AG04450 (cell line): ENCODE measurements around the gene ADAMTS17. TPM values are rescaled to one million over a fixed set of nuclear protein-coding genes. Genes with fewer than 3 reads are reported as not detected.

ENCODE experiments used
- CTCF ChIA-PET: fragments of 300-600, 350-600 bp; formaldehyde crosslinking; extraction: SDS; loops from one replicate; lab custom pipeline; 2022; ENCODE audit warnings: antibody characterized with exemption, inconsistent platforms; lab: Charles Lee
- POLR2A ChIA-PET: fragments of 350-600 bp; formaldehyde crosslinking; extraction: SDS; loops from one replicate; lab custom pipeline; 2021; ENCODE audit warnings: antibody characterized with exemption, inconsistent platforms; lab: Yijun Ruan, JAX
- DNase-seq: peaks from one replicate; pipeline ENCODE4 v3.0.0-alpha.2; 2011; ENCODE audit warnings: low read depth, low spot score
- H3K27ac ChIP-seq: one replicate; pipeline ENCODE4 v1.5.1; 2012; ENCODE audit warnings: low read depth, low read length, control low read depth
- H3K27me3 ChIP-seq: one replicate; pipeline ENCODE4 v1.6.0; 2012; ENCODE audit warnings: low read length; ENCODE audit not compliant: control insufficient read depth, insufficient read depth
- H3K4me3 ChIP-seq: 2 replicates; pipeline ENCODE4 v1.5.1; 2011; ENCODE audit warnings: mild to moderate bottlenecking, low read depth, low read length, control low read depth
- H3K9me3 ChIP-seq: 2 replicates; pipeline ENCODE4 v1.5.1; 2012; ENCODE audit warnings: low read length; ENCODE audit not compliant: control insufficient read depth, insufficient read depth
- polyA plus RNA-seq: library from polyadenylated mRNA; depleted of rRNA; stranded (reverse); fragments of >200 nt; gene quantifications from 2 replicates; pipeline ENCODE4 v1.2.3, GENCODE V29; 2011
- TF ChIP-seq, protein P1 (sequence below): IDR thresholded peaks from 2 replicates; pipeline ENCODE4 v1.5.1; 2011; ENCODE audit warnings: low read depth, low read length, control low read depth, inconsistent platforms

The ADAMTS17 gene
- polyA plus RNA-seq, 1 experiment, result 0.06 TPM

- H3K27ac ChIP-seq, result no peak overlapping the region
- DNase-seq, result no peak
- TF ChIP-seq, protein P1, sequence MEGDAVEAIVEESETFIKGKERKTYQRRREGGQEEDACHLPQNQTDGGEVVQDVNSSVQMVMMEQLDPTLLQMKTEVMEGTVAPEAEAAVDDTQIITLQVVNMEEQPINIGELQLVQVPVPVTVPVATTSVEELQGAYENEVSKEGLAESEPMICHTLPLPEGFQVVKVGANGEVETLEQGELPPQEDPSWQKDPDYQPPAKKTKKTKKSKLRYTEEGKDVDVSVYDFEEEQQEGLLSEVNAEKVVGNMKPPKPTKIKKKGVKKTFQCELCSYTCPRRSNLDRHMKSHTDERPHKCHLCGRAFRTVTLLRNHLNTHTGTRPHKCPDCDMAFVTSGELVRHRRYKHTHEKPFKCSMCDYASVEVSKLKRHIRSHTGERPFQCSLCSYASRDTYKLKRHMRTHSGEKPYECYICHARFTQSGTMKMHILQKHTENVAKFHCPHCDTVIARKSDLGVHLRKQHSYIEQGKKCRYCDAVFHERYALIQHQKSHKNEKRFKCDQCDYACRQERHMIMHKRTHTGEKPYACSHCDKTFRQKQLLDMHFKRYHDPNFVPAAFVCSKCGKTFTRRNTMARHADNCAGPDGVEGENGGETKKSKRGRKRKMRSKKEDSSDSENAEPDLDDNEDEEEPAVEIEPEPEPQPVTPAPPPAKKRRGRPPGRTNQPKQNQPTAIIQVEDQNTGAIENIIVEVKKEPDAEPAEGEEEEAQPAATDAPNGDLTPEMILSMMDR, result no peak
- CTCF ChIA-PET, result no interaction called here
- H3K4me3 ChIP-seq, result no peak overlapping the region
- POLR2A ChIA-PET, result no interaction called here
- no peaks in the 10 kb centered on the region for H3K27me3 ChIP-seq
- H3K9me3 ChIP-seq, result peaks cover 48% of the 10 kb centered on the region
Observed at GRCh38 chr15:100265641-100266035, 76.1 kb downstream of the ADAMTS17 start.

DNA sequence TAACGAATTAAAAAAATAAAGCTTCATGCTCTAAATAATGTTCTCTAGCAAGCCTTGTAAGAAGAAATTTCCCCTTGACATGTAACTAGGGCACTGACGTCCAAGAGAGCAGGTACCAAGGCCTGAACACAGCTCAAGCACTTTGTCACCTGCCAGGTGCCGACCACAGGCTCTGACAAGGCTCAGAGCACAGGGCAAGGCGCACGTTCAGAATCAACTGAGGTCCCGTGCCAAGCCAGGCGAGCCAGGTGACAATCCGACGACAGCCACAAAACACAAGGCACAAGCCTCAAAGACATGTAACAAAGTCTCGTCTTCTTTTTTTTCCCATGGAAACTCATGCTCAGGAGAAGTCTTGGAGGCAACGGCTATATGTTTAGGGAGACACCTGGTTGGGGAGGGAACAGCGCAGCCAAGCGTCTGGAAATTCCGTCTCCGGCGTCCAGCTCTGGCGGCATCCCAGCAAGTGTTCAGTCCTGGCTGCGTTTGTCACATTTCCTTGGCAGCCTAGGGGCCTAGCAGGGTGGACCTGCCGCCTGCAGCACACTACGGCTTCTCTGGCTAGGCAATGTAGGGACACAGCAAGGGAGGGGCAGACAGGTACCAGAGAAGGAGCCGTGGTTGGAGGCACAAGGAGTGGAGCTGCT, 76.7 kb downstream of the ADAMTS17 start:
- Histone ChIP-seq H3K27me3 (no peaks in the 10 kb centered on the region), H3K4me3 (no peak overlapping the region), H3K27ac (no peak overlapping the region), H3K9me3 (peaks cover 50% of the 10 kb centered on the region)
- ChIA-PET POLR2A (no interaction called here), CTCF (no interaction called here)
- DNase-seq, result no peak
- TF ChIP-seq, protein P1, result no peak

DNA sequence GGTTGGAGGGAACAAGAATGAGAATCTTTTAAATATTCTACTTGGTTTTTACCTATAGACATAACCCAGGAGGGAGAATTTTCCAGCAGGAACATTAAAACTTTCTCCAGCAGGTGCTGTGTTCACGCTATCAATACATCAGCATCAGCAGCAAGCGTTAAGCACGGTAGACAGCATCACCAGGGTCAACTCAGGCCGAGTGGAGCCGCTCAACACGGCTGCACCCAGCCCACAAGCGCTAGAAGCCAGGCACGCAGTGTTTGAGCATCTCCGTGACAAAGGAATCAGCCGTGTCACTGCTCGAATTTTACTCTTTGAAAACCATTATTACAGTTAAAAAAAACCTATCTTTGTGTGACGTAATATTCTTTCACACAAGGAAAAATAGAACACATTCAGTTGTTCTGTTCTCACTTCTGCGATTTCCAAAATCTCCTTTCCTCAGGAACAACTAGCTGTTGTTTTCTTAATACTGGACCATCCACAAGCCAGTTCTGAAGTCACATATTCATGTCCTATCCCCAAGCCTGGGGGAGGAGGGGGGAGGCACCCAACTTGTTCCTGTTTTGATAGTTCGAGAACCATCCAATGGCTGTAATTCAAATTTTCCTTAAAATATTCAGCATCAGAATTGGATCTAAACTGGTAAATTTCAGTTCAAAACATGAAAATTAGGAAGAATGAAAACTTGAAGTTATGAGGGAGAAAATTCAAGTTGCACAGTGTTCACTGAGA, 77.9 kb downstream of the ADAMTS17 start:
- no peak overlapping the region for H3K27ac ChIP-seq
- ChIA-PET POLR2A (no interaction called here), CTCF (no interaction called here)
- H3K4me3 ChIP-seq, result no peak overlapping the region
- no peak for DNase-seq
- peaks cover 53% of the 10 kb centered on the region for H3K9me3 ChIP-seq
- TF ChIP-seq, protein P1, result no peak
- H3K27me3 ChIP-seq, result no peaks in the 10 kb centered on the region

DNA sequence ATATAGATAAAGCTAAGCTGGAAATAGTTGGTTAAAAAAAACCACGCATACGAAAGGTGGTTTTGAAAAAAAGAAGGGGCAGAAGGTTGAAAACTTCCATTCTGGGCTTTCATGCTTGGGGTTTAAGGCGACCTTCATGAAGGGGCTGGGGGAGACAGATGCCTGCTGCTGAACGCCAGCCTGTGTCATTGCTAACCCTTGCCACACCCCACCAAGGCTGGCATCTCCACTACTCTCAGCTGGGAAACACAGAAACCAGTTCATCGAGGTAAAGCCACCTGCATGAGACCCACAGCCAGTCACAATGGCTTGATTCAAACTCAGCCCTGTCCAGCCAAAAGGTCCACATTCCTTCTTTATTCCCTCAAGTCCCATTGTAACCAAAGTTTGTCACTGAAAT, 78.7 kb downstream of the ADAMTS17 start:
- CTCF ChIA-PET, result no interaction called here
- no peak overlapping the region for H3K27ac ChIP-seq
- H3K4me3 ChIP-seq, result no peak overlapping the region
- POLR2A ChIA-PET, result no interaction called here
- TF ChIP-seq, protein P1, result no peak
- H3K27me3 ChIP-seq, result no peaks in the 10 kb centered on the region
- no peak for DNase-seq
- peaks cover 53% of the 10 kb centered on the region for H3K9me3 ChIP-seq
